Liver (tissue), 9 donors: ENCODE data around the gene SLC38A3. TPM values are rescaled to one million over a fixed set of nuclear protein-coding genes. Genes with fewer than 3 reads are reported as not detected.
A peak's percentile ranks its signal among the peaks of the same experiment; 100 is the strongest.

Experiments used
- DNase-seq: peaks from one replicate; pipeline ENCODE4 v3.0.0-alpha.2; 2017; ENCODE audit warnings: low spot score
- H3K27ac ChIP-seq, 2 donors: one replicate each; pipeline ENCODE4 v1.7.0; 2013; ENCODE audit warnings: inconsistent platforms in 2 of 2, low read length in 2 of 2, control low read depth in 1 of 2, low read depth in 1 of 2, mild to moderate bottlenecking in 1 of 2
- H3K27me3 ChIP-seq, 4 donors: one replicate each; pipeline versions ENCODE4 v1.6.1 to v1.7.0; 2013; ENCODE audit warnings: low read length in 3 of 4, inconsistent platforms in 1 of 4, mild to moderate bottlenecking in 1 of 4, moderate library complexity in 1 of 4; ENCODE audit not compliant: control insufficient read depth in 4 of 4, insufficient read depth in 4 of 4
- H3K36me3 ChIP-seq, 4 donors: one replicate each; pipeline versions ENCODE4 v1.6.1 to v1.7.0; 2013; ENCODE audit warnings: low read length in 3 of 4, mild to moderate bottlenecking in 3 of 4, low read depth in 1 of 4, moderate library complexity in 1 of 4; ENCODE audit not compliant: control insufficient read depth in 4 of 4, insufficient read depth in 3 of 4
- H3K4me1 ChIP-seq, 4 donors: one replicate each; pipeline versions ENCODE4 v1.6.1 to v1.7.0; 2013; ENCODE audit warnings: low read length in 3 of 4, mild to moderate bottlenecking in 3 of 4, moderate library complexity in 1 of 4; ENCODE audit not compliant: control insufficient read depth in 4 of 4, insufficient read depth in 4 of 4
- H3K4me3 ChIP-seq, 3 donors: one replicate each; pipeline versions ENCODE4 v1.6.1 to v1.7.0; 2013; ENCODE audit warnings: low read length in 3 of 3, control low read depth in 1 of 3, low read depth in 1 of 3, mild to moderate bottlenecking in 1 of 3
- H3K9ac ChIP-seq, 2 donors: one replicate each; pipeline ENCODE4 v1.7.0; 2013; ENCODE audit warnings: low read length in 2 of 2, mild to moderate bottlenecking in 2 of 2, moderate library complexity in 2 of 2, control low read depth in 1 of 2, low read depth in 1 of 2
- H3K9me3 ChIP-seq, 4 donors: one replicate each; pipeline versions ENCODE4 v1.6.1 to v1.7.0; 2013; ENCODE audit warnings: low read length in 3 of 4; ENCODE audit not compliant: control insufficient read depth in 4 of 4
- ATF3 ChIP-seq: IDR thresholded peaks from 2 replicates; pipeline ENCODE4 v1.6.1; 2016; ENCODE audit warnings: antibody characterized with exemption
- EGR1 ChIP-seq, 2 donors: IDR thresholded peaks; 2 replicates each; pipeline ENCODE4 v1.6.1; 2016 to 2018; ENCODE audit warnings: antibody characterized with exemption in 2 of 2, low read depth in 2 of 2
- FOXA1 ChIP-seq: IDR thresholded peaks from 2 replicates; pipeline ENCODE4 v1.6.1; 2016; ENCODE audit warnings: antibody characterized with exemption
- FOXA2 ChIP-seq: IDR thresholded peaks from 2 replicates; pipeline ENCODE4 v1.6.1; 2016; ENCODE audit warnings: antibody characterized with exemption
- GABPA ChIP-seq, 2 donors: IDR thresholded peaks in 1 of 2; conservative IDR thresholded peaks in 1 of 2; 2 replicates each; pipeline ENCODE4 v1.6.1; 2016; ENCODE audit warnings: antibody characterized with exemption in 2 of 2, mild to moderate bottlenecking in 1 of 2, moderate library complexity in 1 of 2
- HNF4A ChIP-seq, 2 donors: conservative IDR thresholded peaks; 2 replicates each; pipeline ENCODE4 v1.6.1; 2016; ENCODE audit warnings: antibody characterized with exemption in 2 of 2, mild to moderate bottlenecking in 2 of 2
- HNF4G ChIP-seq: IDR thresholded peaks from 2 replicates; pipeline ENCODE4 v1.6.1; 2016; ENCODE audit warnings: antibody characterized with exemption
- JUND ChIP-seq, 2 donors: IDR thresholded peaks; 2 replicates each; pipeline ENCODE4 v1.6.1; 2016; ENCODE audit warnings: antibody characterized with exemption in 2 of 2
- MAX ChIP-seq: IDR thresholded peaks from 2 replicates; pipeline ENCODE4 v1.6.1; 2016; ENCODE audit warnings: antibody characterized with exemption
- NR2F2 ChIP-seq: IDR thresholded peaks from 2 replicates; pipeline ENCODE4 v1.6.1; 2016; ENCODE audit warnings: antibody characterized with exemption
- RAD21 ChIP-seq, 2 donors: IDR thresholded peaks; 2 replicates each; pipeline ENCODE4 v1.6.1; 2016; ENCODE audit warnings: antibody characterized with exemption in 2 of 2, mild to moderate bottlenecking in 2 of 2
- RXRA ChIP-seq, 2 donors: IDR thresholded peaks; 2 replicates each; pipeline ENCODE4 v1.6.1; 2017 to 2018; ENCODE audit warnings: antibody characterized with exemption in 2 of 2, mild to moderate bottlenecking in 1 of 2
- SP1 ChIP-seq: IDR thresholded peaks from 2 replicates; pipeline ENCODE4 v1.6.1; 2018; ENCODE audit warnings: antibody characterized with exemption, mild to moderate bottlenecking
- TAF1 ChIP-seq: conservative IDR thresholded peaks from 2 replicates; pipeline ENCODE4 v1.6.1; 2016; ENCODE audit warnings: antibody characterized with exemption, mild to moderate bottlenecking
- YY1 ChIP-seq: IDR thresholded peaks from 2 replicates; pipeline ENCODE4 v1.6.1; 2016; ENCODE audit warnings: antibody characterized with exemption, mild to moderate bottlenecking
- ZBTB33 ChIP-seq: IDR thresholded peaks from 2 replicates; pipeline ENCODE4 v1.6.1; 2016; ENCODE audit warnings: antibody characterized with exemption
- WGBS: extraction: QIAGEN DNeasy Blood & Tissue Kit; methylation state at CpG from one replicate; pipeline ENCODE4 v1.1.7; 2013; 5-methylcytosine and 5-hydroxymethylcytosine counted together
- polyA plus RNA-seq, 2 donors: library from polyadenylated mRNA; stranded (reverse) in 1 of 2; unstranded in 1 of 2; fragments of 200-250 nt in 1 of 2; fragments of >200 nt in 1 of 2; fragmentation: Nextera tagmentation in 1 of 2; extraction: Ambion mirVana in 1 of 2; gene quantifications; one replicate each; pipeline versions ENCODE4 v1.2.1 to v1.2.3, GENCODE V29; 2013 to 2015
- total RNA-seq, 2 donors: library from RNA; depleted of rRNA; stranded (reverse); fragments of >200 nt; gene quantifications; one replicate each; pipeline ENCODE4 v1.2.3, GENCODE V29; 2014
- donor health status: healthy.
- donor health status: healthy.
- donor health status: healthy.
- donor health status: healthy.
- donor health status: healthy.

Gene SLC38A3
- total and polyA plus RNA-seq, 4 donors = 98.1 to 180 (median 140) TPM

- 82% methylated on average over 26 of the region's 26 CpGs for WGBS
- Histone ChIP-seq H3K9me3 (no peaks in the 10 kb centered on the region), H3K27me3 (no peaks in the 10 kb centered on the region), H3K4me3 (no peak overlapping the region), H3K27ac (no peak overlapping the region), H3K4me1 (peaks cover 1 to 24% (median 14%) of the 10 kb centered on the region in 4 donors), H3K9ac (no peak overlapping the region), H3K36me3 (no peaks in the 10 kb centered on the region)
- no peak for DNase-seq
- TF ChIP-seq HNF4A (conservative IDR thresholded peaks at IDR 0.05) (no peak), MAX (no peak), NR2F2 (no peak), FOXA2 (no peak), FOXA1 (no peak), JUND (IDR thresholded peaks at IDR 0.05) (no peak), SP1 (no peak), ZBTB33 (no peak), TAF1 (no peak), YY1 (no peak), HNF4G (no peak), RAD21 (IDR thresholded peaks at IDR 0.05) (no peak), GABPA (IDR thresholded peaks at IDR 0.05 in 1 of 2, conservative IDR thresholded peaks at IDR 0.05 in 1 of 2) (no peak)
These were observed 22.5 kb upstream of the SLC38A3 start for GRCh38 chr3:50182533-50183099.

- Histone ChIP-seq H3K27ac (no peak overlapping the region), H3K27me3 (no peaks in the 10 kb centered on the region), H3K4me3 (no peak overlapping the region), H3K9me3 (no peaks in the 10 kb centered on the region), H3K4me1 (peaks cover 1 to 24% (median 14%) of the 10 kb centered on the region in 4 donors), H3K36me3 (no peaks in the 10 kb centered on the region), H3K9ac (no peak overlapping the region)
- no peak for DNase-seq
- no peak for TF ChIP-seq HNF4A (conservative IDR thresholded peaks at IDR 0.05)
- TF ChIP-seq GABPA (IDR thresholded peaks at IDR 0.05 in 1 of 2, conservative IDR thresholded peaks at IDR 0.05 in 1 of 2) = no peak
- TF ChIP-seq MAX = no peak
- TF ChIP-seq SP1 = no peak
- TF ChIP-seq RXRA (IDR thresholded peaks at IDR 0.05) = no peak
- no peak for TF ChIP-seq YY1
- TF ChIP-seq ATF3 = no peak
- WGBS = 85% methylated on average over 6 of the region's 6 CpGs
These were observed 21.3 kb upstream of the SLC38A3 start for GRCh38 chr3:50183755-50184154.

GRCh38 chr3:50184242-50184978, 20.7 kb upstream of the SLC38A3 start:
- Histone ChIP-seq H3K4me1 (peaks cover 1 to 24% (median 14%) of the 10 kb centered on the region in 4 donors), H3K4me3 (no peak overlapping the region), H3K36me3 (no peaks in the 10 kb centered on the region), H3K9me3 (no peaks in the 10 kb centered on the region), H3K9ac (no peak overlapping the region), H3K27me3 (no peaks in the 10 kb centered on the region), H3K27ac (no peak overlapping the region)
- DNase-seq = no peak
- WGBS = 79% methylated on average over 21 of the region's 21 CpGs
- TF ChIP-seq MAX (no peak), ZBTB33 (no peak), YY1 (no peak), SP1 (no peak), RAD21 (IDR thresholded peaks at IDR 0.05) (peak in 1 of 2 donors; percentile 13), HNF4G (no peak), FOXA2 (no peak), TAF1 (no peak), FOXA1 (no peak), JUND (IDR thresholded peaks at IDR 0.05) (no peak), GABPA (IDR thresholded peaks at IDR 0.05 in 1 of 2, conservative IDR thresholded peaks at IDR 0.05 in 1 of 2) (no peak), ATF3 (no peak), EGR1 (IDR thresholded peaks at IDR 0.05; ENCODE audit: low read depth in 2 of 2) (no peak)
